DLD1 (cell line): ENCODE measurements around the gene SHROOM4.

Source experiments
- in situ Hi-C: cut with HindIII; loops from 2 replicates; pipeline ENCODE4 v1.10.0; 2017; ENCODE audit warnings: low sequenced_read_pairs

SHROOM4 gene

GRCh38 chrX:50813843-50814661, at the start of gene SHROOM4:
SHROOM4 (minus strand) TSS chrX:50814194; CDS start chrX:50814018, 176 bp downstream.
- in situ Hi-C loops = no loop called here

GRCh38 chrX:50863471-50863870, 49.5 kb upstream of the SHROOM4 start:
- in situ Hi-C loops = no loop called here

GRCh38 chrX:50860518-50860917, 46.5 kb upstream of the SHROOM4 start:
- in situ Hi-C loops = no loop called here

- in situ Hi-C loops = no loop called here
Observed at GRCh38 chrX:50858548-50858947, 44.6 kb upstream of the SHROOM4 start.

- in situ Hi-C loops = no loop called here
Observed at GRCh38 chrX:50853399-50853798, 39.4 kb upstream of the SHROOM4 start.

- in situ Hi-C loops = no loop called here
Observed at GRCh38 chrX:50852524-50852923, 38.5 kb upstream of the SHROOM4 start.

GRCh38 chrX:50842221-50842620, 28.2 kb upstream of the SHROOM4 start:
- in situ Hi-C loops = no loop called here

- in situ Hi-C loops = no loop called here
Observed at GRCh38 chrX:50839730-50840129, 25.7 kb upstream of the SHROOM4 start.

GRCh38 chrX:50838820-50839600, 25.0 kb upstream of the SHROOM4 start:
- in situ Hi-C loops = no loop called here

- in situ Hi-C loops = no loop called here
Observed at GRCh38 chrX:50827996-50828395, 14.0 kb upstream of the SHROOM4 start.

- in situ Hi-C loops = no loop called here
Observed at GRCh38 chrX:50825825-50826224, 11.8 kb upstream of the SHROOM4 start.

- in situ Hi-C loops = no loop called here
Observed at GRCh38 chrX:50818986-50819385, 5.0 kb upstream of the SHROOM4 start.

- in situ Hi-C loops = no loop called here
Observed at GRCh38 chrX:50815120-50815519, 1.1 kb upstream of the SHROOM4 start.

GRCh38 chrX:50814701-50815100, 707 bp upstream of the SHROOM4 start:
- in situ Hi-C loops = no loop called here

- in situ Hi-C loops = no loop called here
Observed at GRCh38 chrX:50812995-50813842, 775 bp downstream of the SHROOM4 start.

GRCh38 chrX:50805276-50805675, 8.7 kb downstream of the SHROOM4 start:
- in situ Hi-C loops = no loop called here

GRCh38 chrX:50801135-50801534, 12.9 kb downstream of the SHROOM4 start:
- in situ Hi-C loops = no loop called here

- in situ Hi-C loops = no loop called here
Observed at GRCh38 chrX:50799531-50799961, 14.4 kb downstream of the SHROOM4 start.

- in situ Hi-C loops = no loop called here
Observed at GRCh38 chrX:50798783-50799182, 15.2 kb downstream of the SHROOM4 start.

GRCh38 chrX:50787099-50787498, 26.9 kb downstream of the SHROOM4 start:
- in situ Hi-C loops = no loop called here

- in situ Hi-C loops = no loop called here
Observed at GRCh38 chrX:50780144-50780543, 33.9 kb downstream of the SHROOM4 start.
